Right lobe of liver (tissue), 4 donors: ENCODE measurements around the gene B4GALT3.

Experiments
- CTCF ChIP-seq, 4 donors: fragments of 200-600 bp in 3 of 4; fragments of 450-650 bp in 1 of 4; IDR thresholded peaks; one replicate each; pipeline versions ENCODE4 v1.5.1 to v1.8.0; 2016 to 2022; ENCODE audit warnings: antibody characterized with exemption in 4 of 4, mild to moderate bottlenecking in 2 of 4
- POLR2A ChIP-seq: fragments of 450-650 bp; IDR thresholded peaks from one replicate; pipeline ENCODE4 v1.6.1; 2017; ENCODE audit warnings: antibody characterized with exemption, mild to moderate bottlenecking
- donor health status: DM: no; HTN: no; CAD: no.
- donor health status: DM: no; HTN: no; CAD: no.
- donor health status: DM: no; HTN: yes; CAD: no.

- no peak for TF ChIP-seq POLR2A
- no peak for TF ChIP-seq CTCF (IDR thresholded peaks at IDR 0.05)
Observed at GRCh38 chr1:161158316-161159010, 18.8 kb downstream of the B4GALT3 start.
